Caco-2 (cell line): ENCODE results near the gene GSTM5. TPM values are rescaled to one million over a fixed set of nuclear protein-coding genes. Genes with fewer than 3 reads are reported as not detected.

Source experiments
- BruUV-seq: library from RNA; stranded (reverse); fragments of 400-500 nt; replicated peaks from 2 replicates; lab custom pipeline; 2021; lab: Mats Ljungman, UMichigan
- CTCF ChIA-PET: fragments of 300-600 bp; sonication (Branson Sonifier 250); formaldehyde crosslinking; loops from one replicate; lab custom pipeline; 2022; ENCODE audit warnings: antibody characterized with exemption; lab: Charles Lee
- POLR2A ChIA-PET: fragments of 300-600 bp; sonication (Branson Sonifier 250); formaldehyde crosslinking; loops from one replicate; lab custom pipeline; 2022; ENCODE audit warnings: antibody characterized with exemption; lab: Charles Lee
- DNase-seq, 2 experiments: peaks; one replicate each; pipeline versions ENCODE4 v3.0.0 to v3.0.0-alpha.2; 2020 to 2022
- H3K27me3 ChIP-seq: replicated peaks from 2 replicates; pipeline ENCODE4 v1.6.0; 2011; ENCODE audit warnings: low read length; ENCODE audit not compliant: control insufficient read depth, insufficient read depth
- H3K36me3 ChIP-seq: 2 replicates; pipeline ENCODE4 v1.5.1; 2011; ENCODE audit warnings: low read length; ENCODE audit not compliant: control insufficient read depth, insufficient read depth
- H3K4me1 ChIP-seq: fragments of 250-450 bp; sonication (Bioruptor Pico); 2 replicates; pipeline ENCODE4 v1.5.1; 2020; ENCODE audit warnings: mild to moderate bottlenecking
- H3K4me3 ChIP-seq: 2 replicates; pipeline ENCODE4 v1.5.1; 2011; ENCODE audit warnings: low read depth, mild to moderate bottlenecking, control low read depth, low read length
- H3K9me3 ChIP-seq: fragments of 250-450 bp; sonication (Bioruptor Pico); 2 replicates; pipeline ENCODE4 v1.5.1; 2020; ENCODE audit warnings: mild to moderate bottlenecking, moderate library complexity
- H3K27ac Mint-ChIP-seq: one replicate; pipeline ENCODE4 v1.8.0; 2022; ENCODE audit warnings: mixed read lengths; ENCODE audit not compliant: unreplicated experiment
- H3K27me3 Mint-ChIP-seq: one replicate; pipeline ENCODE4 v1.8.0; 2022; ENCODE audit warnings: mixed read lengths; ENCODE audit not compliant: insufficient read depth, unreplicated experiment
- H3K36me3 Mint-ChIP-seq: one replicate; pipeline ENCODE4 v1.8.0; 2022; ENCODE audit warnings: mild to moderate bottlenecking, mixed read lengths; ENCODE audit not compliant: insufficient read depth, unreplicated experiment
- H3K4me1 Mint-ChIP-seq: one replicate; pipeline ENCODE4 v1.8.0; 2022; ENCODE audit warnings: low read depth, mixed read lengths; ENCODE audit not compliant: unreplicated experiment
- H3K4me3 Mint-ChIP-seq: one replicate; pipeline ENCODE4 v1.8.0; 2022; ENCODE audit warnings: mild to moderate bottlenecking, moderate library complexity, mixed read lengths; ENCODE audit not compliant: unreplicated experiment
- H3K9me3 Mint-ChIP-seq: one replicate; pipeline ENCODE4 v1.8.0; 2022; ENCODE audit warnings: mixed read lengths; ENCODE audit not compliant: unreplicated experiment
- CTCF ChIP-seq, 2 experiments: fragments of 200-600 bp in 1 of 2; IDR thresholded peaks; 1 replicate in 1 of 2; 2 replicates in 1 of 2; pipeline versions ENCODE4 v1.5.1 to v1.8.0; 2011 to 2022; ENCODE audit warnings: antibody characterized with exemption in 1 of 2, control low read depth in 1 of 2, inconsistent platforms in 1 of 2, low read depth in 1 of 2, low read length in 1 of 2, mild to moderate bottlenecking in 1 of 2, moderate library complexity in 1 of 2; ENCODE audit not compliant: insufficient read depth in 1 of 2, severe bottlenecking in 1 of 2, unreplicated experiment in 1 of 2
- intact Hi-C: fragments of 100-400 bp; cut with micrococcal nuclease; formaldehyde crosslinking; loops from one replicate; pipeline ENCODE4 v1.10.0; 2022; ENCODE audit not compliant: unreplicated experiment
- total RNA-seq: library from RNA; stranded (reverse); gene quantifications from 2 replicates; pipeline ENCODE4 v1.2.3, GENCODE V29; 2022

GSTM5 gene
- total RNA-seq, 1 experiment from 2014 or later, result 6.0 TPM

DNA sequence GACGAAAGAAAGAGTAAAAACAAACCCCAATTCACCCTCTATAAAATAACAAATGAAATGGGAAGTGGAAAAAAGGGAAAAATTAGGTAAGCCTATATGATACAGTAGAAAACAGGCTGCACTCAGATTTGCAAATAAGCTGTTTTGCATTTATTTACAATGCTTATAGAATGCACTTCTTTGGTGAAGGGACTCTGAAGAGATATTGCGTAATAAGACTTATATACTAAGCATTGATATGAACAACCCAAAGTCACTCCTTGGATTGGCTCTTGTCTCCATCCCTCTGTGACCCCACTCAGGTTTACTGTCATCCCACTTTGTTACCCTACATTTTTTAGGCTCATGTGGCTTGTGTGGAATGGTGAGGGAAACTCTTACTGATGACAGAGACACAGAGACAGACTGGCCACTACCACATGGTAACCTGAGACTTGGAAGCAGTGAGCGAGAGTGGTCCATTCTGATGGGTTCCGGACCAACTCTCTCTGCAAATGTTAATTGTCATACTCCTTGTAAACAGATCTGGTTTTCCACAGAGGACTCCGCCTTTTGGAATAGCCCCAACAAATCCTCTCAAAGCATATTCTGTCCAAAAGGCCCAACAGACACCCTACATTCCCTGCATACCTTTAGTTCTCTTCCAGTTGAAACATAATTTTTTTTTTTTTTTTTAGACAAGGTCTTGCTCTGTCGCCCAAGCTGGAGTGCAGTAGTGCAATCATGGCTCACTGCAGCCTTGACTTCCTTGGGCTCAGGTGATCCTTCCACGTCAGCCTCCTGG, 11.0 kb downstream of the GSTM5 start:
- DNase-seq, result no peak
- Mint-ChIP-seq H3K4me3 (no peak overlapping the region), H3K36me3 (no peaks in the 10 kb centered on the region), H3K9me3 (peaks cover 9% of the 10 kb centered on the region), H3K27ac (no peak overlapping the region), H3K27me3 (no peaks in the 10 kb centered on the region), H3K4me1 (peaks cover 7% of the 10 kb centered on the region)
- ChIA-PET POLR2A (no interaction called here), CTCF (no interaction called here)
- TF ChIP-seq CTCF (IDR thresholded peaks at IDR 0.05; ENCODE audit: insufficient read depth in 1 of 2, low read depth in 1 of 2, low read length in 1 of 2, severe bottlenecking in 1 of 2, unreplicated experiment in 1 of 2), result no peak
- Histone ChIP-seq H3K9me3 (no peaks in the 10 kb centered on the region), H3K36me3 (no peaks in the 10 kb centered on the region), H3K4me1 (peaks cover 9% of the 10 kb centered on the region), H3K27me3 (no peaks in the 10 kb centered on the region), H3K4me3 (no peak overlapping the region)
- BruUV-seq, result no TSS peak
- intact Hi-C loops, result no loop called here

DNA sequence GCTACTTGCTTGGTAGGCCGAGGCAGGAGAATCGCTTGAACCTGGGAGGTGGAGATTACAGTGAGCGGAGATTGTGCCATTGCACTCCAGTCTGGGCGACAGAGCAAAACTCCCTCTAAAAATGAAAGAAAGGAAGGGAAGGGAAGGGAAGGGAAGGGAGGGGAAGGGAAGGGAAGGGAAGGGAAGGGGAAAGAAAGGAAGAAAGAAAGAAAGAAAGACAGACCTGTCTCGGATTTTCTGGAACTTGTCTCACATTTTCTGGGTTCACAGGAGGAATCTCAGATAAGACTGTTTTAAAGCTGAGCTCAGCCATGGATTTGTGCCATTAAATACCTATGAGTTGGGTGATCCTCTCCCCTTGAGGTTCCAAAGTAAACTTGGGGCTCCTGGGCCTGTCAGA, 12.9 kb downstream of the GSTM5 start:
- ChIA-PET POLR2A (no interaction called here), CTCF (interaction anchor here (1.2 kb wide), 1 partner anchor 48 kb away, joined by 3 read pairs; no protein-coding TSS in a partner anchor)
- H3K27me3 Mint-ChIP-seq, result no peaks in the 10 kb centered on the region
- no peak for DNase-seq
- H3K36me3 Mint-ChIP-seq, result no peaks in the 10 kb centered on the region
- Histone ChIP-seq H3K4me1 (peaks cover 9% of the 10 kb centered on the region), H3K27me3 (no peaks in the 10 kb centered on the region), H3K36me3 (no peaks in the 10 kb centered on the region), H3K4me3 (no peak overlapping the region), H3K9me3 (no peaks in the 10 kb centered on the region)
- no peaks in the 10 kb centered on the region for H3K4me1 Mint-ChIP-seq
- H3K27ac Mint-ChIP-seq, result no peak overlapping the region
- peaks cover 9% of the 10 kb centered on the region for H3K9me3 Mint-ChIP-seq
- BruUV-seq, result no TSS peak
- intact Hi-C loops, result no loop called here
- TF ChIP-seq CTCF (IDR thresholded peaks at IDR 0.05; ENCODE audit: insufficient read depth in 1 of 2, low read depth in 1 of 2, low read length in 1 of 2, severe bottlenecking in 1 of 2, unreplicated experiment in 1 of 2), result no peak
- no peak overlapping the region for H3K4me3 Mint-ChIP-seq

DNA sequence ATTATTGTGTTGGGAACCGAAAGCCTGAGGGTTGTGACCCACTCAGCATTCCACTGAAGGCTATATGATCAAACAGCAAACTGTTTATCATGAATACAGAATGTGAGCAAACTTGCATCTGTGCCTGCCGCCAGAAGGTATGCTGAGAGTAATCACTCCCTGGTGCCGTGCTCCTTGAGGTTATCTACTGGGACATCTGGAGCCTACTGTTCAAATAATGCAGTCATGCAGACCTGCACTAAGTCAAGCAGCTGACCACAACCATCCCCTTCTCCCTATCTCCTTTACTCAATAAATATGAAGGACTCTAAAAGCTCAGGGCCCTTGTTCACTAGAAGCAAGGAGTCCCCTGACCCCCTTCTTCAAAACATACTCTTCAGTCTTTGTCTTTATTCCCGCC, 13.5 kb downstream of the GSTM5 start:
- no peak overlapping the region for H3K4me3 ChIP-seq
- TF ChIP-seq CTCF (IDR thresholded peaks at IDR 0.05; ENCODE audit: insufficient read depth in 1 of 2, low read depth in 1 of 2, low read length in 1 of 2, severe bottlenecking in 1 of 2, unreplicated experiment in 1 of 2), result no peak
- Mint-ChIP-seq H3K4me1 (no peaks in the 10 kb centered on the region), H3K9me3 (peaks cover 9% of the 10 kb centered on the region), H3K27me3 (no peaks in the 10 kb centered on the region), H3K4me3 (no peak overlapping the region), H3K36me3 (no peaks in the 10 kb centered on the region), H3K27ac (no peak overlapping the region)
- BruUV-seq, result no TSS peak
- peak; percentile 13 to 64 for DNase-seq
- no peaks in the 10 kb centered on the region for H3K9me3 ChIP-seq
- no peaks in the 10 kb centered on the region for H3K27me3 ChIP-seq
- POLR2A ChIA-PET, result no interaction called here
- CTCF ChIA-PET, result interaction anchor here (1.2 kb wide), 1 partner anchor 48 kb away, joined by 3 read pairs; no protein-coding TSS in a partner anchor
- H3K4me1 ChIP-seq, result peaks cover 14% of the 10 kb centered on the region
- no peaks in the 10 kb centered on the region for H3K36me3 ChIP-seq
- intact Hi-C loops, result no loop called here
